HG02642 (cell line): ENCODE data around the gene GOLGA5.

Source experiments
- ATAC-seq: cut with Tn5 transposase; IDR thresholded peaks from one replicate; pipeline ENCODE4 v1.9.1; 2021; ENCODE audit warnings: mild to moderate bottlenecking; ENCODE audit not compliant: unreplicated experiment, poor library complexity

The GOLGA5 gene

DNA sequence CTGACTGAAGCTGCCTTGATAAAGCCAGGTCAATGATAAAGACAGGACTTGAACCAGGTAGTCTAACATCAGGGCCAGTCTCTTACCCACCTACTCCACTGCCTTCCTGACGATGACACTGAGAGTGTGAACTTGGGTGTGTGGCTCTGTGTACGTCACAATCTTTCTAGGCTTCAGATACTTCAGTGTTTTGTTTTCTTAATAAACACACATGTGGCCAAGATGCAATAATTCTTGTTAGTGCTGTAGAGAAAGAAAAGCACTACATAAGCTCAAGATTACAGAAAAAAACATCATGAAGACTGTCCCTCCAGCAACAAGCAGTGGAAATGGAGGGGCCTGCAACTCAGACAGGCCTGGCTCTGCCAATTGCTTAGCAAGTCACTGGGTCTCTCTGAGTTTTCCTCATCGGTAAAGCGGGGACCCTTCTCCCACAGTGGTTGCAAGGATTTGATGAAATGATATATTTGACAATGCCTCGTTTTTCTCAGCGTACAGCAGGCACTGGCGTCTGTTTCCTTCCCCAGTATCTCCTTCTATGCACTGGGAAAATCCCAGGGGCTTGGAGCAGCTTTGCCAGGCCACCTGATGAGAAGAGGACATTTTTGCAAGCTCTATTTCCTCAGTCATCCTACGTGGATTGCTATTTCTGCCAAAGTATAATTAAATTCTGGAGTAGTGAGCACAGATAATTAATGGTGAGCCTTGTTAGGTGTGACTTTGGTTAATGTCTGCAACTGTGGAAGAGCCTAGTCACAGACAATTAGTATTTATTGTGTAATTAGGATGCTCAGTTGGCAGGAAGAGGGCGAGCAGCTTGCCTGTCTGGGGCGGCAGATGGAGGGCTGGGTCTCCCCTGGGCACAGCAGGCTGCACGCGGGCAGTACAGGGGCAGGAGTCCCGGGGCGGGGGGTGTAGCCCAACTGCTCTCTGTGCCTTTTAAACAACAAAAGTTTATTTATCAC is 73.1 kb downstream of the GOLGA5 start:
- ATAC-seq: no peak

DNA sequence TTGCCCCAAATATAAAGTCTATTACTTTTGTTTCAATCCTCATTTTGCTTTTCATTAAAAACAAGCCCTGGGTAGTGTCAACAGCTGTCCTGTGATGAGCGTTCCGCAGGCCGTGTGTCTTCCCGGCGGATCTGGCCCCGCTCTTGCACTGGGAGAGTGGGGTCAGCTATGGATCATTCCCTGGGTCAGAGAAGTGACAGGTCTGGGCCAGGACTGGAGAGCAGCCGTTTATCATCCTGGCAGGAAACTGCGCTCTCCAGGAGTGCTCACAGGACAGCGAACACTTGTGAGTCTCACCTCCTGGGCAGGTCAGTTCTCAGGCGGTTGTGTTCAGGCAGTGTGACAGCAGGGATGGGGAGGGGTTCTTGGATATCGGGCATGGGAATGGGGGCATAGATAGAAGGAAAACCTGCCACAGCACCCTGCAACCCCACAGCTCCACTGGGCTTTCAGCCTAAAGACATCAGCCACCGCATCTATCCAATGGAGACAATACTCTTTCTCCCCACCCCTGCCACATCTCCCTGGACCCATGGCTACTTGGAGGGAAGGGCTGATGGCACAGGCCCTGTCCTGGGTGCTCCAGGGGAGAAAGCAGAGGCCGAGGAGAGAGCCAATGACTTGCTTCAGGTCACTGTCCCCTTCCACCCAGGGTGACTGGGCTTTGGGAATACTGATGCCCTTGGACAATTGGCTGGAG is 81.0 kb downstream of the GOLGA5 start:
- no peak for ATAC-seq

DNA sequence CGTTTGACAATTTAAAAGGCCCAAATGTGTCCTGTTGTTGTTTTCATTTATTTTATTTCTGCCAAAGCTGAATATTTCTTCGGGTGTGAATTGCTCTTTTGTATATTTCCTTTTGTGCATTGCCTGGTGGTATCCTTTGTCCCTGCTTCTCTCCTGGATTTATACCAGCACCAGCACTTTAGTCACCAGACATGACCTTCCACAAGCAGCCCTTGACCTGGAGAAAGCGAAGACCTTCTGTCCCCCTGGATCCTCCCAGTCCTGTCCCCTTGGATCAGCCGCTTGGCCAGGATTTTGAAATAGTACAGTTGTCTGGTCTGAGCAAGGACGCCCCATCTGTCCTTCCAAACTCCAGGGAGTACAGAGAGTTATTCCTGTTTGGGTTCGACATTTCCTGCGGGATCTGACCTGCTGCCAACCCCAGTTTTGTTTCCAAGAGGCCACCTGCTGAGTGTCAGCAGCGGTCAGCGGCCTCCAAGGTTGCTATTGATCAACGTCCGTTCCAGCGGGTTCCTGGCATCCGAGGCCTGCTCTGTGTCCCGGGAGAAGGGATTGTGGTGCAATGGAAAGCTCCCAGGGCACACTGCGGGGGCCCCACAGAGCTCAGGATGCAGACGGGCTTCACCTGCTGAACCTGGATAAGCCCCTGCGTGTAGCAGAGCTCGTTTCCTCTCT is 83.8 kb downstream of the GOLGA5 start:
- ATAC-seq: no peak

DNA sequence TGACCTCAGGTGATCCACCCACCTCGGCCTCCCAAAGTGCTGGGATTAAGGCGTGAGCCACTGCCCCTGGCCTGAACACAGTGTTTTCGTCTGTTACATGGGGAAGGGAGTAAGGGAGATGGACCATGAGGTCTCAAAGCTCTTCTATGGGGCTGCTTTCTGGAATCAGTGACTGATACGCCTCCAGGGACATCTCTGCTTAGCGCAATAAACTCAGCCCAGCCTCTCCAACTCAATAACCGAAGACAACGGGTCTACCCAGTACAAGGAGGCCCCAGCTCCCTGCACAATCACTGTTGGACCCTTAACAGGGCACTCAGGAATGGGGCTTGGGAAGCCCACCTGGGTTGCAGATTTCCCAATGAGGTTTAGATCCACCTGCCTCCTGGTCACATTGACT is 86.2 kb downstream of the GOLGA5 start:
- no peak for ATAC-seq

DNA sequence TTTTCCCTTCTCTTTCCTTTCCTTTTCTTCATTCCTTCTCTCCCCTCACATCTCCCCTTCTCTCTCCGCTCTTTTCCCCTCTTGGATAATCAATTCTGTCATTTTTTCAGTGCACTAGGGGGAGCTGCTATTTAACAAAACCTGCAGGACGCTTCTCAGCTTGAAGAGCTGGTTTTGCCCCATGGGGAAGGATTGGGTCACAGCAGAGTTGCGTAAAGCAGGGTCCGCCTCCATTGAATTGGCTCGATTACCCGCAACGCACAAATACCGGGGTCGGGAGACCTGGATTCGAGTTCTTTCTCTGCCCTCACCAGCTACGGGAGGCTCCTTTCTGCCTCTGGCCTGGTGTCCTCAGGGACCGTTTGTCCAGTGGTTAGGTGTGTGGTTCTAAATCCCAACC is 86.7 kb downstream of the GOLGA5 start:
- ATAC-seq: no peak

DNA sequence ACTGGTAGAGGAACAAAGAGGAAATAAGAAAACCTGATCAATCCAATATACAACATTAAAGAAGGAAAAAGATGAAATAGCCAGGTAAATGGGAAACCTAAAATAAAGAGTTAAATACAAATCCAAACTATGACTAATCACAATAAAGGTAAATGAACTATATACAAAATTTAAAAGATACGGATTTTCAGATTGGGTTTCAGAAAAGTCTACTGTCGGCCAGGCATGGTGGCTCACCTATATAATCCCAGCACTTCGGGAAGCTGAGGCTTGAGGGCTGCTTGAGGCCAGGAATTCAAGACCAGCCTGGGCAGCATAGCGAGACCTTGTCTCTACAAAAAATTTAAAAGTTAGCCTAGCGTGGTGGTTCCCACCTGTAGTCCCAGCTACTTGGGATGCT is 89.0 kb downstream of the GOLGA5 start:
- no peak for ATAC-seq

DNA sequence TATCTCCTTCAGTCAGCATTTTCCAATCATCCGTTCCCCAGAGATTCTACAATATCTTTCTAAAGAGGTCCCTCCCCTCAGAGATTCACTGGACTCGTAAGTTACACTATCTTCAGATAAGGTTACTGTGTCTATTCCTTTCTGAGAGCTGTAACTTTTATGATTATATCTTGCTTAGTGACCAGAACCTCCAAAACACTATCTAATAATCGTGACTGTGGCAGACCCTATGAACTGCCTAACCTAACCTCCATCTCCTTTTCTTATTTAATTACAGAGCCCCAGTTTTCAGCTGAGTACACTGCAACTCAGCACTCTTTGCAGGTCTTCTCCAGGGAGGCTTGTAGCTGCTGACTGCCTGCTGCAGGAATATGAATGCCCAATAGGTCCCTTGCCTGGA is 90.3 kb downstream of the GOLGA5 start:
- ATAC-seq: no peak

DNA sequence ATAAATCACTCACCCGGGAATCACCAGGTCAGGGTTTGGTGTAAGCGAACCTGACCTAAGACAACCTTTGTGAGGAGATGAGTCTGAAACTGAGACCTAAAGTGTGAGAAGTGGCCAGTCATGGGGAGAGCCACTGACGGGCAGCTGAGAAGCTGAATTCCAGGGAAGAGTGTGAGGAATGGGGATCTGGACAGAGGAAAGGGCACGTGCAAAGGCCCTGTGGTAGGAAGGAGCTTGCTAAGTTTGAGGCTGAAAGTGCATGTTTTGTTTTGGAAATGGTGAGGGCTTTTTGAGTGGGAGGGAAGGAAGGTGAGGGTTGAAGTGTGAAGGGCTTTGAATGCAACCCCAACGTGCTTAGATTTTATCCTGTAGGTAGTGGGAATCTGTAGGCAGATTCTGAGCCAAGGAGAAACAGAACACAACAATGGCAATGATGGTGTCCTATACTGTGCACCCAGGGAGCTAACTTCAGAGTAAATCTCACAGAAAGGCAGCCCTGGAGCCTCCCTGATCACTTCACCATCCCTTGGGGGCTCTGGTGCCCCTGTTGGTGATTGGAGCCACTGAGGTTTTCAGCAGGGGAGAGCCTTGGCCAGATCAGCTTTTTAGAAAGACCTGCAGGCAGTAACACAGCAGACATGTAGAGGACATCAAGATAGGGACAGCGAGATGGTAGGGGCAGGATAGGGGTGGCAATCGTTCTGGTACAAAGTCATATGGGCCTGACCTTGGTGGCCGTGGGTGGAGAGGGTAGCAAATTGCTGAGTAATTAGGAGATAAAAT is 91.4 kb downstream of the GOLGA5 start:
- ATAC-seq: no peak

DNA sequence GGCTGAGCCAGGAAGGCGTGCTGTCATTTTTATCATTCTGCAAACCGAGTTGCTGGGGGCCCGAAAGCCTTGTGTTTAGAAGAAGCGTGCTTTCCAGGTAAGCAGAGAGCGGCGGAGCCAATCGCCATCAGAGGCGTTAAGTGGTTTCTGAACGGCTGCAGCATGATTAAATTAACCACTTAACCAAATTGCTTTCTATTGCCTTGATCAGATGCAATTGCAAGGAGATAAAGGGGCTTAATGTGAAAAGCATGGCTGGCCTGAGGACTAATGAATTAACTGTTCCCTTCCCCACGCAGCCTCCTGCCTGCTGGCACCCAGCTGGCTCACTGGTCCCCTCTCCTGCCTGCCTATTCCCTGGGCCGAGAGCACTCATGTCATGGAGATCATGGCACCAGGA is 92.2 kb downstream of the GOLGA5 start:
- ATAC-seq: no peak

DNA sequence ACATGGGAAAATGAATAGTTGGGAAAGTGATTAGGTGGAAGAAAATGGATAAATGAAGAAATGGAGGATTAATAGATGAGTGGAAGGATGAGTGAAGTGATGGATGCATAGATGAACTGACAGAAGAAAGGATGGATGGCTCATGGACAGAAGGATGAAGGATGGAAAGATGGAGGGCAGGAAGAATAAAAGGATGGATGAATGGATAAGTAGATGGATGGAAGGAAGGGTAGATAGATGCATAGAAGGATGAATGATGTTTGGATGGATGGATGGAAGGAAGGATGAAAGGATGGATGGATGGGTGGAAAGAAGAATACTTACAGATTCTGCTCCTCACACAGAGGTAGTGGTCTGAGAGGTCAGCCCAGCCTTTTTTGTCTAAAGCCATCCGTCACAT is 93.1 kb downstream of the GOLGA5 start:
- no peak for ATAC-seq

DNA sequence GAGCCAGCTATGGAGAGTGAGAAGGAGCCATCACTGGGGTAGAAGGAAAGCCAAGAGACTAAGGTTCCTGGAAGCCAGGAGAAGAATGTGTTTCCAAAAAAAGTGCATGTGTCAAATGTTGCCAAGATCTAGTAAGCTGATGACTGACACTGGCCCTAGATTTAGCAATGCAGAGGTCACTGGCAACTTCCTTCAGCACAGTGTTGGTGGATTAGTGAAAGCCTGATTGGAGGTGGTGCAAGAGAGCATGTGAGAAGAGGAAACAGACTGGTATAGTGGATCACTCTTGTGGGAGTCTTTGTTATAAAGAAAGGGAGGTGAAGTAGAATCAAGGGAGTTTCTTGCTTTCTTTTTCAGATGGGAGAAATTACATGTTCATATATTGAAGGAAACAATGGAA is 94.8 kb downstream of the GOLGA5 start:
- ATAC-seq: no peak
